ENCODE data around the gene KCNMB3. TPM values are rescaled to one million over a fixed set of nuclear protein-coding genes. Genes with fewer than 3 reads are reported as not detected.
"Not testable (repeated sequence)": the region's sequence is repeated elsewhere in the genome, so short reads cannot be mapped to it uniquely, and the experiment has no call there.

KCNMB3 gene
- total RNA-seq, 1 donor from 2014 or later = 0.89 TPM

DNA sequence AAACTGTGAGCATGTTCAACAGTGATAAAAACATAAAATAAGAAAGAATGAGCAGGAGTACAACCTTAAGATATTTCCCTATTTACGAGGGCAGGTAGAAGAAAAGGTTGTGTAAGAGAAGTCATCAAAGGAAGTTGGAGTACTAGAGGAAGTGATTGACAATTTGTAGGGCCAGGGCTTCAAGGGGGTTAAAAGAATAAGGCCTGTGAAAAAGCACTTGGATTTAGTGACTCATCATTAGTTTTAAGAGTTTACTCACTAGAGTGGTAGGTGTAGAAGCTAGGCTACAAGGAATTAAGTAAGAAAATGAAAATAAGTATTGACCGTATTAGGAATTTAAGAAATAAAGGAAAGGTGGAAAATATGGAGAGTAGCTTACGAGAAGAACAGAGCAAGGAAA, 23.6 kb downstream of the KCNMB3 start:
- DNase-seq (no peak), ATAC-seq (ENCODE audit: poor library complexity) (no peak)
- intact Hi-C loops (cut with DNase I) = no loop called here

DNA sequence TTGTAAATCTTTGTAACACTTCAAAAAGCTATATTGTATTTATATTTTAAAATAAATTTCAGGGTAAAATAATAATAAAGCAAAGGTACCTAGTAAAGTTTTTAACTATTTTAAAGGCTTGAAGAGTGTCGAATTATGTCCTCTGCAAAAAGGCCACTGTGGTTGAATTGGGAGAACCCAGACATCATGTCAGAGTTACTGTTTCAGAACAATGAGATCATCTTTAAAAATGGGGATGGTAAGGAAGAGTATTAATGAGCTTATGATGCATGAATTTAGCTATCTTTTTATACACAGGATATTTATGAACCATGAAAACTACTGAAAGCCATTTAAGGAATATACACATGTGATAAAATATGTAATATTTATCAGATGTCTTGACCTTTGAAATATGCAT, 26.3 kb downstream of the KCNMB3 start:
- intact Hi-C loops (cut with DNase I) = no loop called here
- DNase-seq (no peak), ATAC-seq (ENCODE audit: poor library complexity) (no peak)

DNA sequence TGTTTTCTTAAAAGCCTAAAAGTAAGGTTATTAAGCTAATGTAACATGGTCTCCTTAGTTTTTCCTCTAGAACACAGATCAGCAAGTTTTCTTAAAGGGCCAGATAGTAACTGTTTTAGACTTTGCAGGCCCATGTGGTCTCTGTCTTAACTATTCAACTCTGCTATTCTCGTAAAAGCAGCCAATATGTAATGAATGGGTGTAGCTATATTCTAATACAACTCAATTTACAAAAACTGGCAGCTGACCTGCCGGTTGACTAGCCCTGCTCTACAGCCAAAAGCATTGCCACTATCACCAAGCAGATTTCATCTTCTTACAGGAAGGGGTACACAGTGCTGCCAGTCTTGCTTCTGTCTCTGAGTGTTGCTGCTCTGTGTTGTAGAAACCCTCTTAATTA, 27.4 kb downstream of the KCNMB3 start:
- no peak for ATAC-seq (ENCODE audit: poor library complexity)
- intact Hi-C loops (cut with DNase I) = no loop called here
- DNase-seq = no peak

DNA sequence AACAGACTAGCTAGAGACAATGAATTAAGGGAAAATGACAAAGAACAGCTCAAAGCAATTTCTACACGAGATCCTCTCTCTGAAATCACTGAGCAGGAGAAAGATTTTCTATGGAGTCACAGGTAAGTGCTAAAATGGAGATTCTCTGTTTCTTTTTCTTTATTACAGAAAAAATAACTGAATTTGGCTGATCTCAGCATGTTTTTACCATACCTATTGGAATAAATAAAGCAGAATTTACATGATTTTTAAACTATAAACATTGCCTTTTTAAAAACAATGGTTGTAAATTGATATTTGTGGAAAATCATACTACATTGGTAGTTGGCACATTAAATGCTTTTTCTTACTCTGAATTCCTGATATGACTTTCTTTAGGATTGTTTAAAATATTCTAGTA, 32.7 kb downstream of the KCNMB3 start:
- ATAC-seq (ENCODE audit: poor library complexity); DNase-seq; intact Hi-C loops (cut with DNase I): not testable (repeated sequence)

DNA sequence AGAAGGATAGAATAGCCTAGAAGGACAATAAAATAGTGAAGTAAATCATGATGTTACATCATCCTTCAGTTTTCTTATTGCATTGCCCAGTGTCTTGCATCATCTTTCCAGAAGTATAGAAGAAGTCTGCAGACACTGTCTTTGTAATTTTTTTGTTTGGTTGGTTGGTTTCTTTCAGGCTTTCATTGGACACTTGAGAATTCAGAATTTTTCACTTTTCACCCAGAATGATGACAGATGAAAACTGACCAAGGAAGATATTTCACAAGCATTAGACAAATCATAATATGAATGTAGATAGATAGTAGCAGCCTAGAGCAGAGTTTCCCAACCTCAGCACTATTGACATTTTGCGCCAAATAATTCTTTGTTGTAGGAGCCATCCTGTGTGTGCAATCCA, 35.4 kb downstream of the KCNMB3 start:
- ATAC-seq (ENCODE audit: poor library complexity); DNase-seq; intact Hi-C loops (cut with DNase I): not testable (repeated sequence)

DNA sequence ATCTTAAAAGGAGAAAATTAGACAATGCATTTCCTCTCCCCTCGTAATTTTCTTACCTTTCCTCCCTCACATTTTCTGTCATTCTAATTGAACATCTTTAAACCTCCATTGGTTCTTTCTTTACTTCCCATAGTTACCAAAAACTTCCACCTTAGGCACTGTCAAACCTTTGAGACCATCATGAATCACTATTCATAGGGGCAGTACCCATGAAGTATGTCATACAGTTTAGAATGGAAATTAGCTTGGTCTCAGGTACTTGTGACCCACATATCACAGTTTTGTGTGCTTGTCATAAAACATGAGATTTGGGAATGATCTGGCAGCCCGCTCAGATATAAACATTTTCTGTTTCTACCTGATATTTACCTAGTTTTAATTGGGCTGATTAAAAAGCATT, 50.1 kb downstream of the KCNMB3 start:
- DNase-seq (no peak), ATAC-seq (ENCODE audit: poor library complexity) (no peak)
- intact Hi-C loops (cut with DNase I) = loop anchor here (10.0 kb wide), 1 partner anchor 46 kb away; no protein-coding TSS in a partner anchor

DNA sequence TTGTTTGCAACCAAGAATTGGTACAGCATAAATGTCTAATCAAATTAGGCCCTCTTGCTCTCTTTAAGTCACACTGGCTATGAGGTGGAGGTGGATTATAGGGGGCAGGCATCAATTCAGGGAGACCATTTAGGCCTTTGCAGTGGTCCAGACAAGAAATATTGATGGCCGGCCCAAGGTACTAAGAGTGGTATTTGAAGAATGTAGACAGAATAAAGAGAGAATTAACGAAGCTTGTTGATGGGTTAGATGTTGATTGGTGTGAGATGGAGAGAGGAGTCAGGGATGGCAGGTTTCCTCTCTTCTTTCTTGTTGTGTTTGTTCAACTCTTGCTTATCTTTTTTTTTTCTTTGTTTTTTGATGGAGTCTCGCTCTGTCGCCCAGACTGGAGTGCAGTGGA, 54.2 kb downstream of the KCNMB3 start:
- ATAC-seq (ENCODE audit: poor library complexity) (no peak), DNase-seq (no peak)
- intact Hi-C loops (cut with DNase I) = no loop called here

DNA sequence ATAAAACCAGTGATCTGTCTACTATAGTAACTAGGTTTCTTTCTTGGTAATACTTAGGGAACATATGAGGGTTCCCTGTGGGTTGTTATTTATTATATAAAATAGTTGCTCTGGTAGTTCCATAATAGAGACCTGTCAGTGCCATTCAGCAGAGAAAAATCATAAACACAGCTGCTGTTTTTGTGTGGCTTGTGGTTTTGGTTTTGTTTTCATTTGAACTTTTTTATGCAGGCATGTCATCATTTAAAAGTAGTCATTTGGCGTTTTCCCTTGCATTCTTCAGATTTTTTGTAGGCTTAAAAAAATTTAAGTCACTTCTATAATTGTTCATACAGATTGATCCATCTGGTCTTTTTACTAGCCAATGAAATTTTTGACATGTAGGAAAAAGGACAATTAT, 54.8 kb downstream of the KCNMB3 start:
- no peak for DNase-seq
- intact Hi-C loops (cut with DNase I) = no loop called here
- ATAC-seq (ENCODE audit: poor library complexity) = no peak

DNA sequence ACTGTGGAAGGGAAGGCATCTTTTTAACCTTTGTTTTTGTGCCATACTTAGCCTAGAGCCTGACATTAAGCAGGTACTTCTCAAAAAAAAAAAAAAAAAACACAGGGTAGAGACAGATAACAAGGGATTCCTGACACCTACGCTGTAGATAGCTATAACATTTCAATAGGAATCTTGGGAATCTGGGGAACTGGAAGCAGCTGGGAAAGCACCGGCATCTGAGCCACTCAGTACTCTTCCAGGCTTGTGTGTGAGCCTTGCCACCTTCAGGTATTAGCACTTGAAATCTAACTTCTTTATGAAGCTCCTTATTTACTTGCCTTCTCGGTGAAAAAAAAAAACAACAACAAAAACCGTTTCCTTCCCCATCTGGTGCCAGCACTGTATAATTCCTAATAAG, 56.0 kb downstream of the KCNMB3 start:
- peak; percentile 34 for ATAC-seq (ENCODE audit: poor library complexity)
- no peak for DNase-seq
- intact Hi-C loops (cut with DNase I) = no loop called here

Other genes with a start within 250 kb of the KCNMB3 start
- 12.9 TPM for gene ZMAT3, start 179.3 kb downstream of the KCNMB3 start, total RNA-seq
- gene PIK3CA, start 102.8 kb downstream of the KCNMB3 start, total RNA-seq = 18.1 TPM
- gene ZNF639, start 71.9 kb upstream of the KCNMB3 start, total RNA-seq = 31.1 TPM
- gene MFN1, start 96.6 kb upstream of the KCNMB3 start, total RNA-seq = 67.6 TPM
- gene GNB4, start 200.4 kb upstream of the KCNMB3 start, total RNA-seq = 13.6 TPM